GM12878 (cell line): ENCODE results near the gene MMP24. TPM values are rescaled to one million over a fixed set of nuclear protein-coding genes. Genes with fewer than 3 reads are reported as not detected.

Source experiments
- ATAC-seq: fragments of 200-7000 bp; cut with Tn5 transposase; 3 replicates; pipeline ENCODE4 v1.9.1; 2020; ENCODE audit warnings: mild to moderate bottlenecking, moderate library complexity
- BruUV-seq: library from RNA; stranded (reverse); fragments of 400-500 nt; replicated peaks from 2 replicates; lab custom pipeline; 2021; lab: Mats Ljungman, UMichigan
- CTCF ChIA-PET: fragments of 300-600 bp; sonication (Branson Sonifier 250); formaldehyde crosslinking; extraction: SDS; loops from one replicate; lab custom pipeline; 2021; ENCODE audit warnings: inconsistent platforms; lab: Yijun Ruan, JAX
- POLR2A ChIA-PET: fragments of 350-600 bp; formaldehyde crosslinking; extraction: SDS; loops from one replicate; lab custom pipeline; 2021; ENCODE audit warnings: inconsistent platforms; lab: Charles Lee
- RAD21 ChIA-PET: fragments of 300-600 bp; sonication (Branson Sonifier 250); formaldehyde crosslinking; loops from one replicate; lab custom pipeline; 2023; ENCODE audit warnings: antibody characterized with exemption; ENCODE audit not compliant: unreplicated experiment; lab: Charles Lee
- SMC1A ChIA-PET: fragments of 300-600 bp; sonication (Branson Sonifier 250); formaldehyde crosslinking; loops from one replicate; lab custom pipeline; 2023; ENCODE audit not compliant: unreplicated experiment, uncharacterized antibody; lab: Charles Lee
- DNase-seq: peaks from one replicate; pipeline ENCODE4 v3.0.0-alpha.2; 2011; ENCODE audit warnings: low read depth, low spot score
- FAIRE-seq: peaks from 3 replicates; lab custom pipeline; 2011; peaks lifted over from hg19 to GRCh38; lab: Jason Lieb, UNC
- H2AFZ ChIP-seq: 2 replicates; pipeline ENCODE4 v1.6.0; 2011; ENCODE audit warnings: low read depth, low read length, control low read depth; ENCODE audit not compliant: control insufficient read depth
- H3K27ac ChIP-seq: 2 replicates; pipeline ENCODE4 v1.5.1; 2011; ENCODE audit warnings: control low read depth; ENCODE audit not compliant: control insufficient read depth, insufficient read depth
- H3K27me3 ChIP-seq, 2 experiments: replicated peaks in 1 of 2; 2 replicates each; pipeline versions ENCODE4 v1.6.0 to v1.6.1; 2011; ENCODE audit warnings: low read length in 1 of 2; ENCODE audit not compliant: control insufficient read depth in 2 of 2, insufficient read depth in 2 of 2
- H3K36me3 ChIP-seq, 2 experiments: 2 replicates each; pipeline ENCODE4 v1.5.1; 2011; ENCODE audit warnings: low read length in 1 of 2; ENCODE audit not compliant: control insufficient read depth in 2 of 2, insufficient read depth in 2 of 2
- H3K4me1 ChIP-seq: 2 replicates; pipeline ENCODE4 v1.6.1; 2011; ENCODE audit warnings: mild to moderate bottlenecking, low read length, moderate library complexity, mixed read lengths; ENCODE audit not compliant: control insufficient read depth, insufficient read depth
- H3K4me2 ChIP-seq: 2 replicates; pipeline ENCODE4 v1.6.0; 2011; ENCODE audit warnings: control low read depth; ENCODE audit not compliant: control insufficient read depth, insufficient read depth
- H3K4me3 ChIP-seq: fragments of 200-600 bp; sonication (generic); 2 replicates; pipeline ENCODE4 v1.5.1; 2016
- H3K79me2 ChIP-seq: 2 replicates; pipeline ENCODE4 v1.6.0; 2011; ENCODE audit warnings: low read length; ENCODE audit not compliant: control insufficient read depth, insufficient read depth
- H3K9ac ChIP-seq: 2 replicates; pipeline ENCODE4 v1.8.0; 2011; ENCODE audit warnings: low read length, control low read depth, mixed read lengths; ENCODE audit not compliant: control insufficient read depth, insufficient read depth
- H3K9me3 ChIP-seq: replicated peaks from 3 replicates; pipeline ENCODE4 v1.5.1; 2011; ENCODE audit warnings: mild to moderate bottlenecking, low read length; ENCODE audit not compliant: control insufficient read depth, insufficient read depth
- H4K20me1 ChIP-seq: 2 replicates; pipeline ENCODE4 v1.6.0; 2011; ENCODE audit not compliant: control insufficient read depth, insufficient read depth
- CEBPZ ChIP-seq: fragments of 150-350 bp; IDR thresholded peaks from 2 replicates; pipeline ENCODE4 v1.6.1; 2016; ENCODE audit warnings: low read depth, low read length
- E4F1 ChIP-seq: fragments of 450-650 bp; IDR thresholded peaks from 2 replicates; pipeline ENCODE4 v1.6.1; 2018; ENCODE audit warnings: borderline replicate concordance, mild to moderate bottlenecking; ENCODE audit not compliant: partially characterized antibody
- GATAD2B ChIP-seq: fragments of 450-650 bp; conservative IDR thresholded peaks from 2 replicates; pipeline ENCODE4 v1.6.1; 2017; ENCODE audit warnings: low read depth, mild to moderate bottlenecking, moderate library complexity
- HDAC6 ChIP-seq: fragments of 200-600 bp; sonication (generic); IDR thresholded peaks from one replicate; pipeline ENCODE4 v1.8.0; 2017; ENCODE audit warnings: antibody characterized with exemption; ENCODE audit not compliant: unreplicated experiment
- IRF4 ChIP-seq: IDR thresholded peaks from 2 replicates; pipeline ENCODE4 v1.6.1; 2011; ENCODE audit warnings: low read depth, low read length
- MEF2A ChIP-seq: IDR thresholded peaks from 2 replicates; pipeline ENCODE4 v1.6.1; 2011; ENCODE audit warnings: low read depth, mild to moderate bottlenecking, low read length, moderate library complexity; ENCODE audit not compliant: insufficient read depth
- MTA2 ChIP-seq: fragments of 450-650 bp; IDR thresholded peaks from 2 replicates; pipeline ENCODE4 v1.6.1; 2016; ENCODE audit warnings: low read depth, mild to moderate bottlenecking, moderate library complexity
- NR2C2 ChIP-seq: IDR thresholded peaks from 2 replicates; pipeline ENCODE4 v1.6.1; 2011; ENCODE audit warnings: borderline replicate concordance, low read depth; ENCODE audit not compliant: control insufficient read depth, insufficient read length
- SIX5 ChIP-seq: IDR thresholded peaks from 2 replicates; pipeline ENCODE4 v1.6.1; 2011; ENCODE audit warnings: mild to moderate bottlenecking, low read depth, low read length, moderate library complexity; ENCODE audit not compliant: severe bottlenecking
- SREBF2 ChIP-seq: IDR thresholded peaks from 2 replicates; pipeline ENCODE4 v1.6.1; 2012; ENCODE audit warnings: mild to moderate bottlenecking, low read length
- ZNF24 ChIP-seq: fragments of 450-650 bp; IDR thresholded peaks from 2 replicates; pipeline ENCODE4 v1.6.1; 2017; ENCODE audit warnings: antibody characterized with exemption, mild to moderate bottlenecking
- WGBS: methylation state at CpG from one replicate; pipeline ENCODE4 v1.1.6; 2016; ENCODE audit warnings: low lambda C conversion rate; ENCODE audit not compliant: insufficient replicate concordance, insufficient coverage; ENCODE audit errors: missing lambda C conversion rate; 5-methylcytosine and 5-hydroxymethylcytosine counted together
- in situ Hi-C: fragments of 300-500 bp; cut with MboI; formaldehyde crosslinking; loops from 9 replicates; pipeline ENCODE4 v1.14.3; 2018; ENCODE audit warnings: mixed read lengths
- intact Hi-C: fragments of 100-400 bp; cut with micrococcal nuclease; formaldehyde crosslinking; loops from one replicate; pipeline ENCODE4 v1.14.2; 2022; ENCODE audit not compliant: unreplicated experiment
- polyA plus RNA-seq, 11 experiments: library from polyadenylated mRNA; depleted of rRNA in 4 of 11; unstranded in 6 of 11; stranded (reverse) in 5 of 11; fragments of >200 nt; fragmentation: Nextera tagmentation in 4 of 11; fragmentation: Illumina TruSeq in 1 of 11; extraction: Ambion mirVana in 4 of 11; extraction: Trizol in 1 of 11; gene quantifications; 1 replicate in 1 of 11; 2 replicates in 10 of 11; pipeline versions ENCODE4 v1.2.1 to v1.2.3, GENCODE V29; 2011 to 2016; ENCODE audit warnings: inconsistent platforms in 2 of 11, missing spikeins in 2 of 11, low read depth in 1 of 11
- total RNA-seq, 4 experiments: library from RNA; depleted of rRNA in 3 of 4; stranded (reverse); fragments of >200 nt in 3 of 4; fragmentation: Illumina TruSeq in 1 of 4; extraction: Trizol in 1 of 4; gene quantifications; 2 replicates each; pipeline versions ENCODE4 v1.2.1 to v1.2.3, GENCODE V29; 2013 to 2021

The MMP24 gene
- total and polyA plus RNA-seq, 10 of the 15 experiments (the other 5 are each of a cell fraction or from before 2014, with no cell fraction given): 0.01 to 0.11 (median 0.04) TPM; not detected in 5

- TF ChIP-seq SIX5 (no peak), NR2C2 (no peak), MTA2 (no peak), HDAC6 (no peak)
These were observed 44.8 kb downstream of the MMP24 start (continued) for GRCh38 chr20:35271073-35271882.

- no peak overlapping the region for H3K9ac ChIP-seq
- WGBS: 83% methylated on average over 7 of the region's 7 CpGs
- ATAC-seq: no peak
- no TSS peak for BruUV-seq
- no peak overlapping the region for H3K4me3 ChIP-seq
- no peaks in the 10 kb centered on the region for H4K20me1 ChIP-seq
- no peaks in the 10 kb centered on the region for H3K27me3 ChIP-seq
- H3K27ac ChIP-seq: no peak overlapping the region
- H3K79me2 ChIP-seq: peaks cover 7% of the 10 kb centered on the region
- peaks cover 9% of the 10 kb centered on the region for H3K4me1 ChIP-seq
- in situ Hi-C loops (loop anchor here (25.0 kb wide), 1 partner anchor 435 kb away; the partner anchor contains the start of gene NCOA6), intact Hi-C loops (no loop called here)
- peaks cover 0 to 7% of the 10 kb centered on the region in 2 experiments; a peak in 2 of 4 replicates for H3K36me3 ChIP-seq
- CTCF ChIA-PET: interaction anchor here (0.7 to 9.6 kb wide), 4 partner anchors 85 to 832 kb away, joined by 3 to 98 read pairs (median 12); partner anchors contain the start of gene EDEM2
- no peak overlapping the region for H2AFZ ChIP-seq
- SMC1A ChIA-PET: interaction anchor here (0.6 kb wide), 1 partner anchor 170 kb away, joined by 3 read pairs; no protein-coding TSS in a partner anchor
- no peak for FAIRE-seq
- RAD21 ChIA-PET: interaction anchor here (1.8 kb wide), 1 partner anchor 126 kb away, joined by 10 read pairs; the partner anchor contains the start of gene EDEM2
- DNase-seq: no peak
- no peaks in the 10 kb centered on the region for H3K9me3 ChIP-seq
- no peak overlapping the region for H3K4me2 ChIP-seq
- POLR2A ChIA-PET: no interaction called here
- TF ChIP-seq GATAD2B (no peak), CEBPZ (no peak), IRF4 (no peak), E4F1 (no peak), SREBF2 (no peak), MEF2A (no peak), ZNF24 (no peak)
These were observed 45.4 kb downstream of the MMP24 start for GRCh38 chr20:35271904-35272303.
